Measurements from ENCODE around the gene SAMD15. TPM values are rescaled to one million over a fixed set of nuclear protein-coding genes. Genes with fewer than 3 reads are reported as not detected.

SAMD15 gene
- total RNA-seq, 4 donors from 2014 or later = 0.12 to 0.48 (median 0.40) TPM

DNA sequence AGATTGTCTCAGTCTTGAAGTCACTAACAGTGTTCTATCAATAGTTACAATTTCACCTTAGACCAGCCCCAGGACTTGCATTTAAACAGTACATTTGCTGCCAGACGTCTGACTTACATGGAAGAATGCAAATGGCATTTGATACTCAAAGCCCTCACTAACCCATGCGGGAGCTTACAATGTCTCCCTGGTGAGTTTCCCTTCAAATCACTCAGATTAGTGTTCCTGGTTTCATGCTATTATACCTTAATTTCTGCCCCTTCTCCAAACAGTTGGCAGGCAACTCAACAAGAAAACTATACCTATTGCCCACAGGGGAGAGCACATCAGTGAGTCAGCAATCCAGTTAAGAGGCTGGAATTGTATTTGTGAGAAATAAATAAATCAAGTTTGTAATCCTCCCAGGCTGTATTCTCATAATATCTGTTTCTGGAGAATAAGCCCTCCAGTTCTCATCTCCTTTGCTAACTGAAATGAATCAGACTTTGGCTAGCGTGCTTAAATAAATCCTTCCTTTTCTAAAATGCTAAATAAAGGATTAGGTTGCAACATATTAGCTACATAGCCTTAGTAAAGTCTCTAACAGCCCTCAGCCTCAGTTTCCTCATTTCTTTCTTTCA is 32.7 kb upstream of the SAMD15 start:
- H3K27ac ChIP-seq = no peak overlapping the region
- H3K4me3 ChIP-seq = no peak overlapping the region
- H3K4me1 ChIP-seq = peaks cover 0 to 15% (median 0%) of the 10 kb centered on the region in 3 donors
- TF ChIP-seq CTCF (IDR thresholded peaks at IDR 0.05) (no peak), POLR2A (IDR thresholded peaks at IDR 0.05) (no peak)
- peaks cover 6 to 52% (median 6%) of the 10 kb centered on the region in 3 donors for H3K36me3 ChIP-seq
- intact Hi-C loops (cut with DNase I) = no loop called here
- no peak for DNase-seq
- H3K9me3 ChIP-seq = no peaks in the 10 kb centered on the region
- 60 to 83% methylated on average over 2 to 3 of the region's 3 CpGs for WGBS, 2 donors
- H3K27me3 ChIP-seq = no peaks in the 10 kb centered on the region

GRCh38 chr14:77346495-77346894 is 30.7 kb upstream of the SAMD15 start:
- no peak overlapping the region for H3K27ac ChIP-seq
- no peaks in the 10 kb centered on the region for H3K27me3 ChIP-seq
- intact Hi-C loops (cut with DNase I) = no loop called here
- no peak for DNase-seq
- peaks cover 1 to 48% (median 3%) of the 10 kb centered on the region in 3 donors for H3K36me3 ChIP-seq
- peaks cover 0 to 15% (median 0%) of the 10 kb centered on the region in 3 donors for H3K4me1 ChIP-seq
- H3K9me3 ChIP-seq = no peaks in the 10 kb centered on the region
- WGBS, 2 donors = 75 to 80% methylated on average over 2 of the region's 2 CpGs
- TF ChIP-seq POLR2A (IDR thresholded peaks at IDR 0.05) = no peak
- TF ChIP-seq CTCF (IDR thresholded peaks at IDR 0.05) = no peak
- no peak overlapping the region for H3K4me3 ChIP-seq

- no peaks in the 10 kb centered on the region for H3K9me3 ChIP-seq
- WGBS, 2 donors = 66 to 88% methylated on average over 3 of the region's 3 CpGs
- H3K36me3 ChIP-seq = peaks cover 0 to 35% (median 0%) of the 10 kb centered on the region in 3 donors
- intact Hi-C loops (cut with DNase I) = no loop called here
- H3K27ac ChIP-seq = no peak overlapping the region
- H3K4me3 ChIP-seq = no peak overlapping the region
- TF ChIP-seq POLR2A (IDR thresholded peaks at IDR 0.05) (no peak), CTCF (IDR thresholded peaks at IDR 0.05) (no peak)
- peaks cover 0 to 15% (median 0%) of the 10 kb centered on the region in 3 donors for H3K4me1 ChIP-seq
- H3K27me3 ChIP-seq = no peaks in the 10 kb centered on the region
- no peak for DNase-seq
These were observed 29.4 kb upstream of the SAMD15 start for GRCh38 chr14:77347751-77348150.

GRCh38 chr14:77353469-77354141 is 23.6 kb upstream of the SAMD15 start:
- no peak for DNase-seq
- TF ChIP-seq POLR2A (IDR thresholded peaks at IDR 0.05) (no peak), CTCF (IDR thresholded peaks at IDR 0.05) (no peak)
- H3K9me3 ChIP-seq = no peaks in the 10 kb centered on the region
- 86 to 89% methylated on average over 4 to 5 of the region's 5 CpGs for WGBS, 2 donors
- no peaks in the 10 kb centered on the region for H3K27me3 ChIP-seq
- H3K36me3 ChIP-seq = peaks cover 0 to 23% (median 0%) of the 10 kb centered on the region in 3 donors
- H3K4me1 ChIP-seq = no peaks in the 10 kb centered on the region
- intact Hi-C loops (cut with DNase I) = no loop called here
- H3K27ac ChIP-seq = no peak overlapping the region
- no peak overlapping the region for H3K4me3 ChIP-seq

DNA sequence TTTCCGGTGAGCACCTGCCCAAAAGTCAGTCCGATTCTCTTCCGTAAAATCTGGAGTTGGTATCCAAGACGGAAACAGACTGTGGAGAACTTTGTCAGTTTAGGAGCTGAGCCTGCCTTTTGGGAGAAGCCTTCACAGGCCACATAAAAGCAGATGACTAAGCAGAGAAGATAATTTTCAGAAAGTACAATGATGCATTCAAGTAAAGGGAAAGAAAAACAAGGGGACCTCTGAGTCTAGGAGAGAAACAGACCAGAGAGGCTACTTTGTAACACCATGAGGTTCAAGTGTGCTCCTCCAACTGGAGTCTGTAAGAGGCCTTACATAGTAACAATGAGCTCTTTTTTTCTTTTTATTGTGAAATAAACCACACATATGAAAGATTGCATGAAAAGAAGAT is 21.4 kb upstream of the SAMD15 start:
- Histone ChIP-seq H3K27me3 (no peaks in the 10 kb centered on the region), H3K27ac (no peak overlapping the region), H3K9me3 (no peaks in the 10 kb centered on the region), H3K36me3 (peaks cover 0 to 2% (median 0%) of the 10 kb centered on the region in 3 donors), H3K4me1 (no peaks in the 10 kb centered on the region), H3K4me3 (no peak overlapping the region)
- 92 to 98% methylated on average over 4 of the region's 4 CpGs for whole genome bisulfite sequencing, 2 donors
- no peak for DNase-seq
- TF ChIP-seq POLR2A (IDR thresholded peaks at IDR 0.05) (no peak), CTCF (IDR thresholded peaks at IDR 0.05) (no peak)
- intact Hi-C loops (cut with DNase I) = no loop called here
